IPS-NIHi11 (cell line): ENCODE results near the gene KCND3.
A peak's percentile ranks its signal among the peaks of the same experiment; 100 is the strongest.

Experiments
- DNase-seq: peaks from one replicate; pipeline ENCODE4 v3.0.0; 2012; ENCODE audit warnings: mixed read lengths, low spot score

KCND3 gene

GRCh38 chr1:111880881-111881837, 108.3 kb downstream of the KCND3 start:
- no peak for DNase-seq

GRCh38 chr1:111879081-111879480, 110.4 kb downstream of the KCND3 start:
- no peak for DNase-seq

- DNase-seq: no peak
Observed at GRCh38 chr1:111878649-111879048, 110.8 kb downstream of the KCND3 start.

GRCh38 chr1:111878091-111878490, 111.4 kb downstream of the KCND3 start:
- DNase-seq: no peak

- DNase-seq: no peak
Observed at GRCh38 chr1:111876631-111877030, 112.8 kb downstream of the KCND3 start.

- DNase-seq: no peak
Observed at GRCh38 chr1:111875640-111876039, 113.8 kb downstream of the KCND3 start.

GRCh38 chr1:111873460-111874030, 115.9 kb downstream of the KCND3 start:
- no peak for DNase-seq

- DNase-seq: no peak
Observed at GRCh38 chr1:111870181-111870580, 119.3 kb downstream of the KCND3 start.

GRCh38 chr1:111867868-111868440, 121.5 kb downstream of the KCND3 start:
- no peak for DNase-seq

GRCh38 chr1:111864862-111865261, 124.6 kb downstream of the KCND3 start:
- peak; percentile 74 for DNase-seq

GRCh38 chr1:111863401-111863800, 126.1 kb downstream of the KCND3 start:
- no peak for DNase-seq

GRCh38 chr1:111862599-111862998, 126.9 kb downstream of the KCND3 start:
- DNase-seq: no peak

- no peak for DNase-seq
Observed at GRCh38 chr1:111861523-111861922, 127.9 kb downstream of the KCND3 start.

GRCh38 chr1:111857194-111857651, 132.2 kb downstream of the KCND3 start:
- no peak for DNase-seq

GRCh38 chr1:111856411-111857185, 132.9 kb downstream of the KCND3 start:
- DNase-seq: no peak

GRCh38 chr1:111855260-111855659, 134.2 kb downstream of the KCND3 start:
- DNase-seq: no peak

GRCh38 chr1:111852261-111852721, 137.2 kb downstream of the KCND3 start:
- DNase-seq: no peak

GRCh38 chr1:111851552-111851951, 137.9 kb downstream of the KCND3 start:
- DNase-seq: no peak

- no peak for DNase-seq
Observed at GRCh38 chr1:111850109-111850508, 139.4 kb downstream of the KCND3 start.

- DNase-seq: no peak
Observed at GRCh38 chr1:111848852-111849545, 140.5 kb downstream of the KCND3 start.

- DNase-seq: no peak
Observed at GRCh38 chr1:111847466-111847865, 142.0 kb downstream of the KCND3 start.
